ENCODE data around the gene GREM2. TPM values are rescaled to one million over a fixed set of nuclear protein-coding genes. Genes with fewer than 3 reads are reported as not detected.

Gene GREM2
- total RNA-seq, 5 donors from 2014 or later (not counting 1 experiment from before 2014, with no cell fraction given), result 0.23 to 2.9 (median 0.98) TPM

DNA sequence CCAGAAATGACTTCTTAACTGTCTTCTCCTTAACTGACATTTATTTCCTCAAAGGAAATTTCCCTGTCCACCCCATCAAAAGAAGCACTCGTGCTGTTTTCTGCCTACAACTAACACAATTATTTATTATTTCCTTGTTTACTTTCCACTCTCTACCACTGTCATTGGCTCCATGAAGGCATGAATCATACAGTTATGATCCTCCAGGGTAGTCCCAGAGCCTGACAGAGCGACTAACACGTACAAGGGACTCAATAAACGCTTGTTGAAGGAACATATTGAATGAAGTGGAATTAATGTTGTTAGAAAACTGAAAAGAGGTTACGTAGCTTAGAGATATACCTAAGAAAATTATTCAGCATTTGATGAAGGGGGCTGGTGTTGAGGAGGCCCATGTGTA lies 20.9 kb downstream of the GREM2 start:
- no peak overlapping the region for H3K27ac Mint-ChIP-seq
- H3K27ac ChIP-seq (ENCODE audit: low read length), result no peak overlapping the region
- no peaks in the 10 kb centered on the region for H3K36me3 ChIP-seq (ENCODE audit: control insufficient read depth in 2 of 2, extremely low read depth in 1 of 2, insufficient read depth in 1 of 2, low read length in 1 of 2)
- H3K27me3 ChIP-seq (replicated peaks in 1 of 2; ENCODE audit: control insufficient read depth in 2 of 2, extremely low read depth in 1 of 2, insufficient read depth in 2 of 2, low read length in 1 of 2), result no peaks in the 10 kb centered on the region
- no peaks in the 10 kb centered on the region for H3K9me3 ChIP-seq
- H3K4me1 ChIP-seq (ENCODE audit: control insufficient read depth in 1 of 2, extremely low read depth in 1 of 2, insufficient read depth in 2 of 2, low read length in 2 of 2), result peaks cover 0 to 3% of the 10 kb centered on the region in 2 experiments
- ChIA-PET POLR2A (no interaction called here), CTCF (no interaction called here)
- H3K27me3 Mint-ChIP-seq, result peaks cover 4% of the 10 kb centered on the region in 2 donors
- peaks cover 0 to 15% (median 0%) of the 10 kb centered on the region in 3 donors for H3K9me3 Mint-ChIP-seq
- H3K4me3 ChIP-seq (ENCODE audit: control insufficient read depth in 1 of 2, extremely low read depth in 1 of 2, low read length in 1 of 2), result no peak overlapping the region
- peaks cover 0 to 10% (median 0%) of the 10 kb centered on the region in 3 donors for H3K4me1 Mint-ChIP-seq
- no peak overlapping the region for H3K4me3 Mint-ChIP-seq
- WGBS (ENCODE audit: insufficient coverage), result 63% methylated on average over 2 of the region's 5 CpGs
- ATAC-seq (replicated peaks in 1 of 4) (no peak), DNase-seq (no peak)
- H3K36me3 Mint-ChIP-seq, result no peaks in the 10 kb centered on the region

DNA sequence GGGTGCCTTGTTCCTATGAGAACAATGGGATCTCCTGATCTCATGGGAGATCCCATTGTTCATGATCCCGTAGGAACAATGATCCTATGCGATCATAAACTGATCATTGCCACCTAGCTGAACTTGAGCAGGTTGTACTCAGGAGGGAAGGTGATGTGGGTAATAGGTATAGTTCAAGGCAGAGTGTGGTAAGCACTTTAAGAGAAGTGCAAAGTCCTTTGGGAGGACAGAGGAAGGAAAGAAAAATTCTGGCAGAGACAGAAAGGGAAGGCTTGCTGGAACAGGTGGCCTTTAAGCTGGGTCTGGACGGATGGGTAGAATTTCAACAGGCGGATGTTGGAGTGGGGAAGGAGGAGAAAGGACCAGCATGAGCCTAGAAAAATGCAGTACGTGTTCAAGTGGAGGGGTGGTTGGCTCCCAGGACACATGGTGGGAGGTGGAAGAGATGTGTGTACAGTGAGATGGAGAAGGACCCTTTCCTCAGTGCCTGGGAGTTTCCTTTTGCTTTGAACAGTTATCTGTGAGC lies 22.3 kb downstream of the GREM2 start:
- H3K27me3 ChIP-seq (replicated peaks in 1 of 2; ENCODE audit: control insufficient read depth in 2 of 2, extremely low read depth in 1 of 2, insufficient read depth in 2 of 2, low read length in 1 of 2), result no peaks in the 10 kb centered on the region
- no peak overlapping the region for H3K4me3 ChIP-seq (ENCODE audit: control insufficient read depth in 1 of 2, extremely low read depth in 1 of 2, low read length in 1 of 2)
- no peaks in the 10 kb centered on the region for H3K36me3 Mint-ChIP-seq
- 89% methylated on average over 3 of the region's 5 CpGs for WGBS (ENCODE audit: insufficient coverage)
- H3K9me3 Mint-ChIP-seq, result peaks cover 0 to 11% (median 0%) of the 10 kb centered on the region in 3 donors
- no peaks in the 10 kb centered on the region for H3K27me3 Mint-ChIP-seq
- peaks cover 0 to 3% of the 10 kb centered on the region in 2 experiments for H3K4me1 ChIP-seq (ENCODE audit: control insufficient read depth in 1 of 2, extremely low read depth in 1 of 2, insufficient read depth in 2 of 2, low read length in 2 of 2)
- no peaks in the 10 kb centered on the region for H3K36me3 ChIP-seq (ENCODE audit: control insufficient read depth in 2 of 2, extremely low read depth in 1 of 2, insufficient read depth in 1 of 2, low read length in 1 of 2)
- no peak overlapping the region for H3K4me3 Mint-ChIP-seq
- CTCF ChIA-PET, result no interaction called here
- H3K27ac ChIP-seq (ENCODE audit: low read length), result no peak overlapping the region
- POLR2A ChIA-PET, result no interaction called here
- H3K27ac Mint-ChIP-seq, result no peak overlapping the region
- ATAC-seq (replicated peaks in 1 of 4) (no peak), DNase-seq (no peak)
- peaks cover 0 to 11% (median 0%) of the 10 kb centered on the region in 3 donors for H3K4me1 Mint-ChIP-seq
- no peaks in the 10 kb centered on the region for H3K9me3 ChIP-seq

DNA sequence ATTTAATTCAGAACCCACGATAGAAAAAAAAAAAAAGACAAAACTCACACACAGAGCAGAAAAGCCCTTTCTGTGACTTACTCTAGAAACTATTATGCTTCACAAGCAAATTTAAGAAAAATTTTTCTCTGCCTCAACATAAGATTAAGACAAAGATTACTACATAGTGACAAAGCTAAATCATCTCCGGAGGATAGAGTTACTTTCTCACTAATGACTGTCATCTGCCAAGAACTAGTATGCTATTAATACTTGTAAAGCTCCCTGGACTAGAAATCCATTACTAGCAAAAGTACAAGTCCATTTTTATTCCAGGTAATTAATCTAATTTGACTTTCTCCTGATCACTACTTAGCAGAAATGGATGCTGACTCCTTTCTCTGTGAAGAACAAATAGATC lies 25.9 kb downstream of the GREM2 start:
- Histone ChIP-seq H3K27me3 (replicated peaks in 1 of 2; ENCODE audit: control insufficient read depth in 2 of 2, extremely low read depth in 1 of 2, insufficient read depth in 2 of 2, low read length in 1 of 2) (no peaks in the 10 kb centered on the region), H3K27ac (ENCODE audit: low read length) (no peak overlapping the region), H3K9me3 (no peaks in the 10 kb centered on the region), H3K36me3 (ENCODE audit: control insufficient read depth in 2 of 2, extremely low read depth in 1 of 2, insufficient read depth in 1 of 2, low read length in 1 of 2) (no peaks in the 10 kb centered on the region), H3K4me3 (ENCODE audit: control insufficient read depth in 1 of 2, extremely low read depth in 1 of 2, low read length in 1 of 2) (no peak overlapping the region), H3K4me1 (ENCODE audit: control insufficient read depth in 1 of 2, extremely low read depth in 1 of 2, insufficient read depth in 2 of 2, low read length in 2 of 2) (no peaks in the 10 kb centered on the region)
- DNase-seq, result no peak
- peaks cover 0 to 7% (median 0%) of the 10 kb centered on the region in 3 donors for H3K4me1 Mint-ChIP-seq
- ChIA-PET CTCF (no interaction called here), POLR2A (no interaction called here)
- ATAC-seq (replicated peaks in 1 of 4), result no peak
- peak overlapping the region in 1 of 2 donors; percentile 23 for H3K27ac Mint-ChIP-seq
- H3K36me3 Mint-ChIP-seq, result no peaks in the 10 kb centered on the region
- no peaks in the 10 kb centered on the region for H3K27me3 Mint-ChIP-seq
- H3K9me3 Mint-ChIP-seq, result peaks cover 0 to 5% (median 0%) of the 10 kb centered on the region in 3 donors
- H3K4me3 Mint-ChIP-seq, result no peak overlapping the region
- WGBS (ENCODE audit: insufficient coverage), result 83% methylated on average over 1 of the region's 2 CpGs

DNA sequence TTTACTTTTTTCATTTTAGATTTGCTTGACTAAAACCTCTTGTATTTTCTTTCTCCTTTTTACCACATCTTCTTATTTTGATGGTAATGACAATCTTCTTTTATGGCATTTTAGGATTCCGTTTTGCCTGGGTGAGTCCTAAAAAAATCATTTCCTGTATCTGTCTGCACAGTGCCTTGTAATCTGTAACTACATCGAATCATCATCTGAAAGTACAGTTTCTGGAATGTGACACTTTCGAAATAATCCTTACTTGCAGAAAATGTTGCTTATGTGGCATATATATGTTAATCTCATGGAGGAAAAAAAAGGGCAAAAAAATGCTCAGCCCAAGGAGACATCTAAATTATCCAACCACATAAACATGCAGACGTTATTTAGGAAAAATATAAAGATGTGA lies 29.0 kb downstream of the GREM2 start:
- H3K27ac ChIP-seq (ENCODE audit: low read length), result no peak overlapping the region
- H3K27me3 Mint-ChIP-seq, result no peaks in the 10 kb centered on the region
- H3K9me3 ChIP-seq, result no peaks in the 10 kb centered on the region
- H3K4me3 Mint-ChIP-seq, result no peak overlapping the region
- no peak for ATAC-seq (replicated peaks in 1 of 4)
- H3K36me3 Mint-ChIP-seq, result no peaks in the 10 kb centered on the region
- H3K9me3 Mint-ChIP-seq, result peaks cover 0 to 4% (median 0%) of the 10 kb centered on the region in 3 donors
- no peaks in the 10 kb centered on the region for H3K36me3 ChIP-seq (ENCODE audit: control insufficient read depth in 2 of 2, extremely low read depth in 1 of 2, insufficient read depth in 1 of 2, low read length in 1 of 2)
- no peaks in the 10 kb centered on the region for H3K4me1 ChIP-seq (ENCODE audit: control insufficient read depth in 1 of 2, extremely low read depth in 1 of 2, insufficient read depth in 2 of 2, low read length in 2 of 2)
- no CpG with 5 or more reads among the region's 4 CpGs for WGBS (ENCODE audit: insufficient coverage)
- no peak overlapping the region for H3K4me3 ChIP-seq (ENCODE audit: control insufficient read depth in 1 of 2, extremely low read depth in 1 of 2, low read length in 1 of 2)
- H3K4me1 Mint-ChIP-seq, result peaks cover 0 to 10% (median 0%) of the 10 kb centered on the region in 3 donors
- ChIA-PET CTCF (no interaction called here), POLR2A (no interaction called here)
- no peaks in the 10 kb centered on the region for H3K27me3 ChIP-seq (replicated peaks in 1 of 2; ENCODE audit: control insufficient read depth in 2 of 2, extremely low read depth in 1 of 2, insufficient read depth in 2 of 2, low read length in 1 of 2)
- no peak for DNase-seq
- no peak overlapping the region for H3K27ac Mint-ChIP-seq

DNA sequence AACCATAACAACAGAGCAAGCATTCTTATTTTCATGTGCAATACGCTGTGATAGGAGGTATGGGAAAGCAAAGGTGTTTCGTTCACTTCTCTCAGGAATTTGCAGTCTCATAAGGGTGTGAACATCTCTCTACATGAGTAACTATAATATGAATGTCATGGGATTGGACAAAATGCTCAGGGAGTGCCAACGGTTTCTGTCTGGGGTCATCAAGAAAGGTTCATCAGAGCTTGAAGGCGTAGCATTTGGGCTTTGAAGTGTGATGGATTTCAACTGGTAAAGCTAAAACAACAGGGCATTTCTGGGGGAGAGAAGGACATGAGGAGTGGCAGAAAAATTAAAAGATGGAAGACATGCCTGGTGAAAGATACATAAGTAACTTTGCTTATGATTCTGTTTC lies 32.4 kb downstream of the GREM2 start:
- 82% methylated on average over 2 of the region's 4 CpGs for WGBS (ENCODE audit: insufficient coverage)
- Histone ChIP-seq H3K36me3 (ENCODE audit: control insufficient read depth in 2 of 2, extremely low read depth in 1 of 2, insufficient read depth in 1 of 2, low read length in 1 of 2) (no peaks in the 10 kb centered on the region), H3K4me1 (ENCODE audit: control insufficient read depth in 1 of 2, extremely low read depth in 1 of 2, insufficient read depth in 2 of 2, low read length in 2 of 2) (peaks cover 0 to 4% of the 10 kb centered on the region in 2 experiments), H3K9me3 (no peaks in the 10 kb centered on the region), H3K27ac (ENCODE audit: low read length) (no peak overlapping the region), H3K4me3 (ENCODE audit: control insufficient read depth in 1 of 2, extremely low read depth in 1 of 2, low read length in 1 of 2) (no peak overlapping the region), H3K27me3 (replicated peaks in 1 of 2; ENCODE audit: control insufficient read depth in 2 of 2, extremely low read depth in 1 of 2, insufficient read depth in 2 of 2, low read length in 1 of 2) (no peaks in the 10 kb centered on the region)
- ATAC-seq (replicated peaks in 1 of 4) (no peak), DNase-seq (no peak)
- H3K4me3 Mint-ChIP-seq, result no peak overlapping the region
- no peak overlapping the region for H3K27ac Mint-ChIP-seq
- H3K4me1 Mint-ChIP-seq, result peaks cover 15 to 29% (median 20%) of the 10 kb centered on the region in 3 donors
- H3K9me3 Mint-ChIP-seq, result peaks cover 0 to 7% (median 2%) of the 10 kb centered on the region in 3 donors
- H3K27me3 Mint-ChIP-seq, result no peaks in the 10 kb centered on the region
- no peaks in the 10 kb centered on the region for H3K36me3 Mint-ChIP-seq
- ChIA-PET POLR2A (no interaction called here), CTCF (no interaction called here)

DNA sequence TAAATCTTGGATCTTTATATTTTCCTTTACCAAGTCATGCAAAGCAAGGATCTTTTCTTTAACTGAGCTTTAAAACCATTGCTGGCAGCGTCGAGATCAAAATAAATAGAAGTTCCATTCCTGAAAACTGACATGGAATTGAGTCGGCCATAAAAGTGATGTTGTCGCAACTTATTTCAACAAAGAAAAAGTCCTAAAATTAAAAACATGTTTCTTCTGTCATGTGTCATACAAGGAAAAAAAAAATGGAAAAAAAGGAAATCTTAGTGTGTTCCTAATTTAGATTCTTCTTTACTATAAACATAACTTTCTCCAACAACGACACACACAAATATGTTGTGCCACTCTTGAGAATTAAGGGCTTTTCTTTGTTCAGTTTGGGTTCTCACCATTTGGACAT lies 34.9 kb downstream of the GREM2 start:
- Mint-ChIP-seq H3K36me3 (no peaks in the 10 kb centered on the region), H3K27ac (peak overlapping the region in 1 of 2 donors; percentile 39), H3K4me3 (no peak overlapping the region), H3K9me3 (peaks cover 3 to 12% (median 8%) of the 10 kb centered on the region in 3 donors), H3K4me1 (peaks cover 15 to 37% (median 25%) of the 10 kb centered on the region in 3 donors), H3K27me3 (no peaks in the 10 kb centered on the region)
- DNase-seq, result no peak
- no peak for ATAC-seq (replicated peaks in 1 of 4)
- Histone ChIP-seq H3K27me3 (replicated peaks in 1 of 2; ENCODE audit: control insufficient read depth in 2 of 2, extremely low read depth in 1 of 2, insufficient read depth in 2 of 2, low read length in 1 of 2) (no peaks in the 10 kb centered on the region), H3K9me3 (no peaks in the 10 kb centered on the region), H3K27ac (ENCODE audit: low read length) (peak overlapping the region; percentile 8), H3K36me3 (ENCODE audit: control insufficient read depth in 2 of 2, extremely low read depth in 1 of 2, insufficient read depth in 1 of 2, low read length in 1 of 2) (no peaks in the 10 kb centered on the region), H3K4me3 (ENCODE audit: control insufficient read depth in 1 of 2, extremely low read depth in 1 of 2, low read length in 1 of 2) (no peak overlapping the region), H3K4me1 (ENCODE audit: control insufficient read depth in 1 of 2, extremely low read depth in 1 of 2, insufficient read depth in 2 of 2, low read length in 2 of 2) (peaks cover 0 to 4% of the 10 kb centered on the region in 2 experiments)
- CTCF ChIA-PET, result no interaction called here
- POLR2A ChIA-PET, result no interaction called here
- WGBS (ENCODE audit: insufficient coverage), result 100% methylated on average over 2 of the region's 5 CpGs

Data from T-cell (primary cell).